ENCODE results near the gene MLH1. TPM values are rescaled to one million over a fixed set of nuclear protein-coding genes. Genes with fewer than 3 reads are reported as not detected.

Gene MLH1
- total RNA-seq, 4 donors from 2014 or later: 19.4 to 38.0 (median 27.8) TPM

GRCh38 chr3:36988356-36988755 is 5.0 kb upstream of the MLH1 start:
- DNase-seq: no peak
- Histone ChIP-seq H3K4me3 (peak overlapping the region in 1 of 4 donors; percentile 10), H3K4me1 (peaks cover 21 to 47% (median 35%) of the 10 kb centered on the region in 4 donors), H3K27ac (no peak overlapping the region), H3K9me3 (no peaks in the 10 kb centered on the region), H3K36me3 (peaks cover 0 to 33% (median 12%) of the 10 kb centered on the region in 4 donors), H3K27me3 (no peaks in the 10 kb centered on the region)
- intact Hi-C loops (cut with DNase I; ENCODE audit: low total_unique reads) (no loop called here), in situ Hi-C loops (cut with MboI; ENCODE audit: low pct_ligation_motif_present in 1 of 4, low pct_unique_long_range_greater_than_20kb in 1 of 4, low sequenced_read_pairs in 3 of 4) (no loop called here)
- 47 to 61% methylated on average over 2 of the region's 2 CpGs for WGBS, 2 donors (ENCODE audit: low coverage in 1 of 2)
- TF ChIP-seq EP300 (IDR thresholded peaks at IDR 0.05; ENCODE audit: low read depth): no peak
- no peak for TF ChIP-seq POLR2AphosphoS5 (IDR thresholded peaks at IDR 0.05)
- TF ChIP-seq CTCF (IDR thresholded peaks at IDR 0.05): no peak
- no peak for TF ChIP-seq POLR2A (IDR thresholded peaks at IDR 0.05)

- Histone ChIP-seq H3K4me3 (peak overlapping the region in 1 of 4 donors; percentile 80), H3K4me1 (peaks cover 22 to 48% (median 36%) of the 10 kb centered on the region in 4 donors), H3K27me3 (no peaks in the 10 kb centered on the region), H3K9me3 (no peaks in the 10 kb centered on the region), H3K36me3 (peaks cover 0 to 33% (median 9%) of the 10 kb centered on the region in 4 donors), H3K27ac (no peak overlapping the region)
- in situ Hi-C loops (cut with MboI; ENCODE audit: low pct_ligation_motif_present in 1 of 4, low pct_unique_long_range_greater_than_20kb in 1 of 4, low sequenced_read_pairs in 3 of 4) (no loop called here), intact Hi-C loops (cut with DNase I; ENCODE audit: low total_unique reads) (no loop called here)
- WGBS, 2 donors (ENCODE audit: low coverage in 1 of 2): 61 to 69% methylated on average over 3 of the region's 3 CpGs
- TF ChIP-seq POLR2A (IDR thresholded peaks at IDR 0.05): no peak
- TF ChIP-seq CTCF (IDR thresholded peaks at IDR 0.05): no peak
- TF ChIP-seq EP300 (IDR thresholded peaks at IDR 0.05; ENCODE audit: low read depth): no peak
- TF ChIP-seq POLR2AphosphoS5 (IDR thresholded peaks at IDR 0.05): no peak
- no peak for DNase-seq
Measured at GRCh38 chr3:36989005-36989404, 4.3 kb upstream of the MLH1 start.

- H3K4me1 ChIP-seq: peaks cover 27 to 54% (median 42%) of the 10 kb centered on the region in 4 donors
- peak overlapping the region in 1 of 4 donors; percentile 80 for H3K4me3 ChIP-seq
- intact Hi-C loops (cut with DNase I; ENCODE audit: low total_unique reads): no loop called here
- peaks cover 0 to 31% (median 6%) of the 10 kb centered on the region in 4 donors for H3K36me3 ChIP-seq
- no peaks in the 10 kb centered on the region for H3K27me3 ChIP-seq
- no peaks in the 10 kb centered on the region for H3K9me3 ChIP-seq
- TF ChIP-seq POLR2A (IDR thresholded peaks at IDR 0.05) (no peak), EP300 (IDR thresholded peaks at IDR 0.05; ENCODE audit: low read depth) (no peak), CTCF (IDR thresholded peaks at IDR 0.05) (no peak)
- no peak for DNase-seq
- no peak overlapping the region for H3K27ac ChIP-seq
- in situ Hi-C loops (cut with MboI; ENCODE audit: low pct_ligation_motif_present in 1 of 4, low pct_unique_long_range_greater_than_20kb in 1 of 4, low sequenced_read_pairs in 3 of 4): no loop called here
Measured at GRCh38 chr3:36989568-36989967, 3.8 kb upstream of the MLH1 start.

GRCh38 chr3:36991147-36991546 is 2.2 kb upstream of the MLH1 start:
- no peaks in the 10 kb centered on the region for H3K9me3 ChIP-seq
- no peaks in the 10 kb centered on the region for H3K27me3 ChIP-seq
- peaks cover 0 to 15% (median 2%) of the 10 kb centered on the region in 4 donors for H3K36me3 ChIP-seq
- in situ Hi-C loops (cut with MboI; ENCODE audit: low pct_ligation_motif_present in 1 of 4, low pct_unique_long_range_greater_than_20kb in 1 of 4, low sequenced_read_pairs in 3 of 4) (no loop called here), intact Hi-C loops (cut with DNase I; ENCODE audit: low total_unique reads) (no loop called here)
- H3K4me1 ChIP-seq: peaks cover 27 to 59% (median 43%) of the 10 kb centered on the region in 4 donors
- no peak for DNase-seq
- H3K27ac ChIP-seq: peak overlapping the region; percentile 90 to 100 (median 98)
- WGBS, 2 donors (ENCODE audit: low coverage in 1 of 2): 81 to 83% methylated on average over 3 of the region's 3 CpGs
- H3K4me3 ChIP-seq: peak overlapping the region in 1 of 4 donors; percentile 80
- TF ChIP-seq CTCF (IDR thresholded peaks at IDR 0.05): no peak

All from transverse colon (tissue), 4 donors.